Myocyte (in vitro differentiated cells): Measurements from ENCODE around the gene DIAPH2. TPM values are rescaled to one million over a fixed set of nuclear protein-coding genes. Genes with fewer than 3 reads are reported as not detected.
A peak's percentile ranks its signal among the peaks of the same experiment; 100 is the strongest.

ENCODE experiments used
- DNase-seq: peaks from one replicate; pipeline ENCODE4 v3.0.0-alpha.2; 2012; ENCODE audit warnings: low read depth
- total RNA-seq: library from RNA; depleted of rRNA; stranded (reverse); fragments of >200 nt; gene quantifications from 2 replicates; pipeline ENCODE4 v1.2.3, GENCODE V29; 2014

Gene DIAPH2
- total RNA-seq, 1 donor from 2014 or later = 6.4 TPM

DNA sequence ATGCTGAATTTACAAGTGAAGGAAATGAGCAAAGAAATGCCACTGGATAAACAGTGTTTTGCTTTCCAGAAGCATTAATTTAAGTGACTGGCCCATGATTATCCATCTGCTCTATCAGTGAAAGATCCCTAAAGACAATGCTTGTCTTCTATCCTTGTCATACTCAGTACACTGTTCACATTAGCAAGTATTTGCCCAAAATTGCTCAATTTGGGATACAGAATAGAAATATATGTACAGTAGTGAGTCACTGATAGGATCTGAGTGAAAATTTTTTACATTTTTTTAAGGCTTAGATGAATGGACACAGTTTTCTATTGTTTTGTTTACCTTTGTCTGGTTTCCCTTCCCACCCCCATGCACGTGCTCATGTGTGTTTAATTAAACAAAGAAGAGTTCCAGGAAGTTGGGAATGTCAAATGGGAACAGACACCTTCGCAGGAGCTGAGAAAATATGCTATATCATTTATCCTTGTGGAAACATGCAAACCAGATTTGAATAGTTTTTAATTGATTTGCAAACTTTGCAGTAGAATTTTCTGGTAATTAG lies 855.4 kb downstream of the DIAPH2 start:
- DNase-seq = no peak

DNA sequence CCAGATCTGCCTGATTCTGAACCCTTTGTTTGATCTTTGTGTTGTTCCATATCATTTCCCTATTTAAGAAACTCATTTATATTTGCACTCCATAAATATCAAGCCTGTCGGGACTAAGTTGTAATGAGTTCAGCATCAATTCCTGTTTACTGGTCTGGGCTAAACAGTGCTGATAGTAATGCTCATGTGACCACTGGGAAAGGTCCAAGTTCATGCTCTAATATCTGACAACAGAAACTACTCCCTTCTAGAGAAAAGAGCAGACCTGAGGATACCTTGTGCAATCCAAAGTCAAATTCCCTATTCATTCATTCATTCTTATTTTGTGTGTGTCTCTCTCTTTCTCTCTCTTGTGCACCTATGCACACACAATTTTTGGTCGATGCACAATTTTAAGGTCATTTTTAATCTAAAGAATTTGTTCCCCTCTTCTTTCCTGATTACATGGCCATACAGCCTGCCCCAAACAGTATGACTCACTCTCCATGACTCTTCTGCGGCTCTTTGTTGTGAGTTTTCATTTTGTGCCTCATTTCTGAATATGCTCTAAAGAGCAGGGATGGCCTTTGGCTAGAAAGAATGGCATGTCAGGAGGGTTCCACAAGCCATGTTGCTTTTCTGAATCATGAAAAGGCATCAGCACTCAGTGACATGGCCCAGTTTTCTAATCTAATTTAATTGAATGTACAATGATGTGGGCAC lies 863.4 kb downstream of the DIAPH2 start:
- no peak for DNase-seq

DNA sequence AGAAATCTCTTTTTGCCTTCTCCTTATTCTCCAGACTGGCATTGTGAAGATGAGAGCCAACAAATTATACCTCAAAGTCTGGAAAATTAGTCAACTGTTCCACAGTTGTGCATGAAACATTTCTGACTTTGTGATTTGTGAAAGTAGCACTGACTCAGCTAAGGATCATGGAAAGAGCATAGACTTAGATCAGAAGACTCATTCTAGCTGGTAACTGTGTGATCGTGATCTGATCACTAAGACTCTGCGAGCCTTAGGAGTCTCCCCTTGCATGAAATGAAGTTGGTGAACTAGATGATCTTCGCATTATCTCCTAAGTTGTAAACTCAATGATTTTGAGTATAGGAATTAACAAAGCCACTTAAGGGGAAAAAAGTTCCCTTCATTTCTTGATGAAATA lies 867.2 kb downstream of the DIAPH2 start:
- DNase-seq = no peak

DNA sequence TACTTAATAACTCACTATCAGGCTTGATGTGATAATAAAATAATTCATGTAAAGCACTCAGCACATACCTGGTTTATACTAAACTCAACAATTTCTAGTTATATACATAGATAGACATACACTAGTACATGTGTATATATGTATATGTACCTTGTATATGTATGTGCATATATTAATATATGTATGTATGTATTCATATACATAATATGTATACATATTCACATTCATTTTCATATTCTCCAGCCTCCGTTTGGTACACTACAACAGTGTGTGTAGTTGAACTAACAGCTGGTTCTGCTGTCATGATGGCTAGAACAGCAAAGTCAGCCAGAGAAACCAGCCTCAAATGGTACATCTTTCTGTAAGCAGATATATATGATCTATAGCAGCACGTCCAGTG lies 869.2 kb downstream of the DIAPH2 start:
- no peak for DNase-seq

DNA sequence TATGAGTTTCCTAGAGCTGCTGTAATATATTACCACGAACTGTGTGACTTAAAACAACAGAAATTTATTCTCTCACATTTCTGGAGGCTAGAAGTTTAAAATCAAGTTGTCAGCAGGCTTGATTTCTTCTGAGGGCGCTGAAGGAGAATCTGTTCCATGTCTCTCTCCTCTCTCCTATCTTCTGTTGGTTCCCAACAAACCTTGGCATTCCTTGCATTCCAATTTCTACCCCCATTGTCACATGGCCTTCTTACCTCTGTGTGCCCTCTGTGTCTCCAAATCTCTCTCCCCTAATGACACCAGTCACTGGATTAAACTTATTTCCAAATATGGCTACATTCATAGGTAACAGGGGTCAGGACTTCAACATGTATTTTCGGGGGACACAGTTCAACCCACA lies 871.7 kb downstream of the DIAPH2 start:
- no peak for DNase-seq

DNA sequence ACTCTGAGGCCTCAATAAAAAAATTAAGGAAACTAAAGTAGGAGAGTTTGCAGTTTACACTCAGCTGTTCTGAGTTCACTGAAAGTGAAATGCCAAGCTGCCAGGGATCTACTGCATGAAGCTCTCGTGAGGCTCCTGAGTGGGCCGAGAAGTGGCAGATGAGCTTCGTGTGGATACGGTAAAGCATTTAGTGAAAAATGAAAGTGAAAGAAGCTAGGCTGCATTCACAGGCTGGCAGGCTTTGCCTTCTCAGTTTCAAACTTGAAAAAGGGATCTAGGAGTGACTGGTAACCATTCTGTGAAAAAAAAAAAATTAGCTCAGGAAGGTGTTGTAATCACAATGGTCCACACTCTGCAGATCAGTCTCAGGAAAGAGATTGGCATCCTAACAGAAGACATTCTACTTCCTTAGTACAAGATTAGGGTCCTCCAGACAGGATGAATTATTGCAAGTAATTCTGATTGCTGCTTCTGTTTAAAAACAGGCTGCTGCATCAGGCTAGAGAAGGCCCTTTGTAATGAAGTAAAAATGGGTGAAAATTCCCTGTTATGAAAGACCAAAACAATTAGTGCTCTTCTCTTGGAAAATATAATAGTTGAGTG lies 879.0 kb downstream of the DIAPH2 start:
- peak; percentile 50 for DNase-seq

DNA sequence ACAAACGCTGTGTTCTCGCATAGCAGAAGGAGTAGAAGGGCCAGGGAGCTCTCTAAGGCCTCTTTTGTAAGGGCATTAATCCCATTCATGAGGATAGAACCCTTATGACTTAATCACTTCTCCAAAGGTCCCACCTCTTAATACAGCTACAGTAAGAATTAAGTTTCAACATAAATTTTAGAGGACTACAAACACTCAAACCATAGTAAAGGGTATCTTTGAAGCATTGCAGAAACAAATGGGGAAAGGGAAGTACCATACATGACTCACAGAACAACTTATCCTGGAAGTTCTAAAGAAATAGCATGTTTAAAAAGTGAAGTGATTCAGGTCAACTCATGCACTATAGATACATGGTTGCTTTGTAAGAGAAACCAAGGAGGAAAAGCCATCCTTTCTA lies 879.9 kb downstream of the DIAPH2 start:
- DNase-seq = no peak

DNA sequence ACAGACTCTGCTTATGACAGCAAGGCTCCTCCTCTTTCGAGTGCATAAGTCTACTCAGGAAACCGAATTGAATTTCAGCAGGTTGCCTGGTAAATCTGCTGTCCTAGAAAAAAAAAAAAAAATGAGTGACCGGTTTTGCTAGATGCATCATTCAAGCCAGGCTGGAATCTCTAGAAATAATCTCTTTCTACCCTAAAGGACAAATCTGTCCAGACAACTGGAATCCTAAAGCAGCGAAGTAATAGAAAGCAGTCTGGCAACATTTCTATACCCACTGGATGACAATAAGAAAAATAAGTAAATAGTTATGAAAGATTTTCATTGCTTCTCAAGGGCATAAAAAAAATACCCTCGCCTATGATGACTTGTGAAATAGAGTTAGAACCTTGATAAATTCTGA lies 902.5 kb downstream of the DIAPH2 start:
- no peak for DNase-seq

DNA sequence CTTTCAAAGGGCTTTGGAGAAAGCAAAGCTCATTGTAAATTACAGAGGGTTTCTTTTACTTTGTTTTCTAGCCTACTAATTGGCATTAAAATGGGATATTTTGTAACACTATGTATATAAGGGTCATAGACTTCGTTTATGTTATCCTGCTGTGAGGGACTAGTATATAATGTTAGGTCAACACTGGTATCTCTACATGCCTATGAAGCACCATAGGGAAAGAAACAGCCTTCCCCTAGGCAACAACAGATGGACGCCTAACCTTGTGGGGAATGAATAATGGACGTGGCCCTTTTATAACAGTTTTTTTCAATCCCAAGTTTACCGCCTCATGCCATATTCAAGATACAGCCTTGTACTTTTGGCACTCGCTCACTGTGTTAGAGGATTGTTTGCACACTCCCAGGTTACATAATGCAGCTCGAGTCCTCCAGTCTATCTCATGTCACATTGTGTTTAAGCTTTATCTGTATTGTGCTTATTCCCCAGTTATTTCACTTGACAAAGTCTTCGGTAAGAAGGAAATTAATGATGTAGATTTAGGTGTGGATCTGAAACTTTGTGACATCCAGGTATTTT lies 910.1 kb downstream of the DIAPH2 start:
- no peak for DNase-seq

DNA sequence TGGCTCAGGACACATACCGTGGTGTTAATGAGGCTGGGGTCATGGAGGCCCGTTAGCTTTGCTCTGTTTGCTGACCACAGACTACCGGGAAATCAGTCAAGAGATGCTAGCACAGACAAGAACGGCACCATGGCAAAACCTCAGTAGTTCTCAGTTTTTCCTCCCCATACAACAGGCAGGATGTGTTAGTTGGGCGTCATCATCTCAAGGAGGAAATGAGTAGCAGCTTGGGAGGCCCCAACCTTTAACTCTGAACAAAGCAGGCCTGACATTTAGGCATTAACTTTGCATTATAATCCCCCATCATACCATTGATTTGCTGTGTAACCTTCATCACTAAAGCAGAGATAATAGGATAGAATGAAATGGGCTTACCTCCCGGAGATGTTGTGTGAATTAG lies 913.3 kb downstream of the DIAPH2 start:
- no peak for DNase-seq

DNA sequence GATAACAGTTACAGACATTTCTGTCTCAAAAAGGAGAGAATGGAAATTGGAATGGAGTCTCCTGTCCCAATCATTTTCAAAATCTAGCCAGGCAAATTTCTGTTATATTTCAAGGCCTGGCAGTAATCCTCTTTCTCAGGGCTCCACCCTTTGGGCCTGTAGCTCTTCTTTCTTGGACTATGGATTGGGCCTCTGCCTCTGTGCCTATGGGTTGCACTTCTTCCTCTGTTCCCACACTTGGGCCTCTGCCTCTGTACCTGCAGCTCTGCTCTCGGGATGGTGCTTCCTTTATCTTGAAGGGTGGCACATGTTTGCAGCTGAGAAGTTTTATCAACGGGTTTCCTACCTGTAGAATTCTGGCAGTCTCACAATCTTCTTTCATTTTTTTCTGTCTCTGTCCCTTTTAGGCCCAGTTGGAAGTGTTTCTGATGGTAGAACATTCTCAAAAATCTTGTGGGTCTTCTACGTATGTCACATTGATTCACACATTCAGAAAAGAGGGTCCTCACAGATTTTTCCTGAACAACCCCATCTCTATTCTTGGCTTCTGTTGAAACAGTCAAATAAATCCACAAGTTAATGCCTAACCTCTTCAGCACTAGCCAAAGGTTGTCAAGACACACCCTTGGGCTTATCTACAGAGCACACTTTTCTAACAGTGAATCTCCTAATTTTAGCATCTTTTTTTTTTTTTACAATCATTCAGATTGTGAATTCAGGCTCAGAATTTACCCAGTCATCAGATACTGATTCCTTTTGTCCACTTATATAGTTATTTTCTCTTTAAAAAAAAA lies 918.0 kb downstream of the DIAPH2 start:
- no peak for DNase-seq

DNA sequence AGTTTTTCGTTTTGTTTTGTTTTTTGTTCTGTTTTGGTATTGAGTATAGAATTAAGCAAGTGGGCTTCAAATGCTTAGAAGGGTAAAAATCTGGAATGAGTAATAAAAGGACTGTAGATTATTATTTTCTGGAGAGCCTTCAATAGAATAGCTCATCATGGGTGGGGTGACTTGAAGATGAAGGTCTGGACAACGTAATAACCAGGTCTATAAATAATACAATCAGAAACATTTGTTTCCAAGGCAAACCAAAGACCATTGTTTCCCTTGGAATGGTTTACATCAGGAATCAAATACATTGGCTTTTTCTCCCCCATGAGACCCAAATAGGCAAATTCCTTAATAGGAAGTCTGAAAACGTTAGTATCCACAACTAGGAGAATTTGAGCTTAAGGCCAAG lies 920.6 kb downstream of the DIAPH2 start:
- no peak for DNase-seq

DNA sequence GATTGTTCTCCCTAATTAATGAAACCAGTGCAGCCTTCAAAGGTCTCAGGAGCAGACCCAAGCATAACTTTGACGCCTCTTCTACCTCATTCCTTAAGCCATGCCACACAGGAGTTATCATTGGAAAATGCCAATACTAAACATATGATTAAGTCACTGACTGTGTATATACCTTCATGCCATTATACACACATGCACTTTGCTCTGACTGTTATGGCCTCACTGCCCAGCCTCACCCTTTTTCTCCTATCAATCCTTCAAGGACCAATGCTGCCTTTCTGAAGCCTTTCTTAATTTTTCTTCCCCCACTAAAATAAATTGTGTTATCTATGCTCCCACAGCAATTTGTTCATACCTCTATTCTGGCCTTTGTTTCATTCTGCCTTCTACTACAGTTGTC lies 924.7 kb downstream of the DIAPH2 start:
- no peak for DNase-seq

DNA sequence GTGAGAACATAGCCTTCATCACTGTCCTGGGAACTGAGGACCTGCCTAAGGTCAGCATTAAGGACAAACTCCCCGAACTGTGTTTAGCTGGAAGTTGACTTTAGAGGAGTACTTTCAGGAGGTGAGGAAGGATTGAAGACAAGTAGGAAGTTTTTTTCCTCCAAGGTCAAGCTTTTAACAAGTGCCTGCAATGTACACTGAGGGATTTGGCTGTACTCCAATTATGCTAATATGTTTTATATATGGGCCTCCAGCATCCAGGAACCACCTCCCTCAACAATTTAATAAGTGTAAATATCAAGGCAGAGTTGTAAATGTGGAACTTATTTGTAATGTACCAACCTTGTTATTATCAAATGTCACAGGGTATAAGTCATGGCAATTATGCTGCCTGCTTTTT lies 925.3 kb downstream of the DIAPH2 start:
- DNase-seq = no peak

DNA sequence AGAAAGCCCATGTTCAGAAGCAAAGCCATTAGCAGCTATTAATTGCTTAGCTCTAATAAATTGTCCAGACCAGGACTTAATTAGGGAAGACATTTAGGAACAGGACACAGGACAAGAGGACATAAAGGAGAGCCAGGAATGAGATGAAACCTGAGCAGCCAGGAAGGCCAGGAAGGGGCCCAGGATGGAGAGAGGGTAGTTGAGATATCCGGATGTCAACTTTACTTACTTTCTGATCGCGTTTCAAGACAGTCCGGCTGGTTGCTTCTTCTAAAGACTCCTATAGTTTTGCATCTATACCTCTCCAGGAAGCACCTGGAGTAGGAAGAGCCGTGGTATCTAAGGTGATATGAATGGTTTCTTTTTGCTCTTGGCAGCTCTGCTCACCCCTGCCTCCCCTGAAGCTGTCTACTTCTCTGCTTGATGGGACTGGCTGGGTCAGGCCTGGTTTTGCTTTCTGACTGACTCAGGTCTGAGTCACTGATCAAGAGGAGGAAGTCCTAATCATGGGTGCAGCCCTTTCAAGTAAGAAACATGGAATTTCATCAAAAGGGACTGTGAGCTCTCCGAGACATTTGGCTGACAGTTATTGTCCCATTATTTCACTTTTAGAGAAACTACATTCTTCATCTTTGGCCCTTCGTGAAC lies 932.4 kb downstream of the DIAPH2 start:
- DNase-seq = peak; percentile 12

DNA sequence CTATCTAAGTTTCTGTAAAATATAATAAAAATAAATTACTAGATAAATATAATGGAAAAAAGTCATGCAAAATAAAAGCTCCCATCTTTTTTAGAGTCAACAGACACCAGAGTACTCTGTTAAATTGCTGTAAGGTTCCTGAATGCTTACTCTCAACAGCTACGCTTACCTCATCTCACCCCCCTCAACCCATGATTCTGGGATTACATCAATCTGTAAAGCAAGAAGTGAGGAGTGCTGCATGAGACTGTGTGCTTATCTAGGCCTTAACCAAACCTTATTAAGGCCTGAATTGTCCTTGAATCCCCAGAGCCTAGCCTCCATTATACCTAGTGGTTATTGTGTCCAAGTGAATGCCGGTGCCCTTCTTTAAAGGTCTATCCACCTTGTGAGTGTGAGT lies 934.9 kb downstream of the DIAPH2 start:
- DNase-seq = no peak

DNA sequence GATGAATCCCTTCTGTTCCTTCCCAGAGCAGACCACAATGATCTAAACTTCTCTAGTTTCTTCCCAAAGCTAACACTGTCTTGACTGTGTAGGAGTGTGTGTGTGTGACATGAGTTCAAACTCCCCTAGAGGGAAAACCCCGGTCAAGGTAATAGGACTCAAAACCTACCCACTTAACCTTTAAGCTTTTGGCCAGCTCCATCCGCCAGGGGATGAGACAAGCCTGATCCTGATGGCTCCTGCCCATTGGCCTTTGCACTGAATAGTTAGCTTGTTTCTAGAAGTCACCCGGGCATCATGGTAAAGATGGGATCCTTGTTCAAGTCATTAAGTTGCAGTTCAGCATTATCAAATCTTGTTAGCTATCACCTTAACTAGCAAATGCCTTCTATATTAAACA lies 937.5 kb downstream of the DIAPH2 start:
- no peak for DNase-seq

DNA sequence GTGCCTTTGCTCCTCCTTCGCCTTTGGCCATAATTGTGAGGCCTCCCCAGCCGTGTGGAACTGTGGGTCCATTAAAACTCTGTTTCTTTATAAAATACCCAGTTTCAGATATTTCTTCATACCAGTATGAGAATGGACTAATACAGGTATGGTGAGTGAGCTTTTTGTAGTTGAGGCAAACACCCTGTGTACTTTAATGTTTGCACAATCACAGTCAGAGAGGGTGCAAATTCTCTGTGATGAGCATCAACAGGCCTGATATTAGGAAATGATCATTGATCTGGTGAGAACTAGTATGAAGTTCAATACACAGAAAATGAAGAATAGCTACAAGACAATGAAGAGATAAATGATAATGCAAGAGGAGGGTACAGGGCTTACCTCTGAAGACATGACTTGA lies 943.7 kb downstream of the DIAPH2 start:
- DNase-seq = no peak

DNA sequence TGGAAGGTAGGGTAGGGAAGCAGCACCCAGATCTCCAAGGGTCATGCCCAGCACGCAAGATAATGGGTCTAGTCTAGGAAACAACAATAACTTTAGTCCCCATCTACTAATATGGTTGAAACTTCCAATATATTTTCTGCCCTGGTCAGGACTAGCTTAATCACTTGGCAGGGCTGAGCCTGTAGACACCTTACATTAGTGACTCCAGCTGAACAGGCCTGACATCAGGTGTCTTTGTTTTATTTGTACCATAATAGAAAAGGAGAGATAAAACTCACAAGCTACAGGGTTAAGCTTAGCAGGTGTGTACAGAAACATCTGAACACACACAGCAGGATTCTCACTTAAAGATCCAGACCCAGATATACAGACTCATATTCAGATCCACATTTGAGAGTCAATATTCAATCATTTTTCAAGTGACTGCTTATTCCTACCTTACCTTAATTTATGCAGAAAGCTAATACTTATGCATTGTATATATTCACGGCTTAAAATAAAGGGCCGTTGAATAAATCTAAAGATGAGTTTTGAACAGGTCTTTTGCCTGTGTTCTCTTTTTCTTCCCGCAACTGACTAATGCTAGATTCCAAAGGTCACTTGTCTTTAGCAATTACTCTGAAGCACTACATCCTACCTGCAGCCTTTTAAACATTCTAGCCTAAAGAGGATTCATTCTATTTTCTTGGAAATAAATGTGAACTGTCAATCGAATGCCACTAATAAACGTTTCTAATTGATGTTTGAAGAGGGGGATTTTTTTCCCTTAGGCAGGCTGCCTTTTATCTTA lies 944.4 kb downstream of the DIAPH2 start:
- DNase-seq = no peak

DNA sequence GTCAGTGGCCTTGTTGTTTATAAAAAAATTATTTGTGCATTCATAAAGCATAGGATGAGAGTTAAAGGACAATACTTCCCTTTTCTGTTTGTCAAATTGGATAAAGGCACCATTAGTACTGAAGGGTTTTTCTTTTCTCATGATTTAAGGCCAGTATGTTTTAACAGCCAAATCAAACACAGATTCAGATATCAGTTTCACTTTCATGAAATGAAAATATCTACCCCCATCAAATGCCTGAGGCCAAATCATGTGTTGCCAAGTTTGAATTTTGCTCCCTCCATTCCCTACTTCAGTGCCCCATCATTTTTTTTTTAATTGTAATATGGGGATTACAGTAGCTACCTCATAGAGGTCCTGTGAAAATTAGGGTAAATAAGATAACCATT lies 944.9 kb downstream of the DIAPH2 start:
- DNase-seq = no peak

DNA sequence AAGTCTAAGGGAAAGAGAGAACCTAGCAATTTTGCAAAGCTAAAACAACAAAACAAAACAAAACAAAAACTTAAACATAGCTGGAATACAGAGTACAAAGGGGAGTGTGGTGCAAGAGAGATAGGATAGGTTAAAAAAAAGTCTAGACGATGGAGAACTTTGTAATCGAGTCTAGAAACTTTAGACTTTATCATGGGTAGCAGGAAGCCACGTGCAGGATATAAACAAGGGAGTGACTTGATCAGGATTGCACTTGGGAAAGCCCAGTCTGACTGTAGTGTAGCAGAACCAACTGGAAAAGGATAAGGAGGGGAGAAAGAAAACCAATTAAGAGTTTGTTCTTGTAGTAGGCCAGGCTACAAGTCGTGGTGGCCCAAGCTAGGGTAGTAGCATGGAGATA lies 949.2 kb downstream of the DIAPH2 start:
- DNase-seq = no peak
